GM23338 (cell line): Measurements from ENCODE around the gene CNKSR1. TPM values are rescaled to one million over a fixed set of nuclear protein-coding genes. Genes with fewer than 3 reads are reported as not detected.

ENCODE experiments used
- ATAC-seq: fragments of 200-7000 bp; cut with Tn5 transposase; 3 replicates; pipeline ENCODE4 v1.9.1; 2020
- DNase-seq: peaks from one replicate; pipeline ENCODE4 v3.0.0-alpha.2; 2015; ENCODE audit warnings: low spot score
- H2AFZ ChIP-seq: fragments of 200-600 bp; sonication (generic); 2 replicates; pipeline ENCODE4 v1.8.0; 2016; ENCODE audit warnings: antibody characterized with exemption, mild to moderate bottlenecking, moderate library complexity
- H3F3A ChIP-seq: fragments of 200-600 bp; sonication (generic); replicated peaks from 2 replicates; pipeline ENCODE4 v1.8.0; 2017; ENCODE audit warnings: antibody characterized with exemption, mixed run types, low read depth
- H3K27ac ChIP-seq: fragments of 200-600 bp; sonication (generic); 2 replicates; pipeline ENCODE4 v1.6.1; 2016; ENCODE audit warnings: low read depth
- H3K27me3 ChIP-seq: fragments of 200-600 bp; sonication (generic); 2 replicates; pipeline ENCODE4 v1.8.0; 2016; ENCODE audit warnings: mild to moderate bottlenecking, mixed run types, moderate library complexity; ENCODE audit not compliant: insufficient read depth
- H3K36me3 ChIP-seq: fragments of 200-600 bp; sonication (generic); 2 replicates; pipeline ENCODE4 v1.8.0; 2016; ENCODE audit warnings: mild to moderate bottlenecking; ENCODE audit not compliant: insufficient read depth
- H3K4me1 ChIP-seq: fragments of 200-600 bp; sonication (generic); 2 replicates; pipeline ENCODE4 v1.8.0; 2016; ENCODE audit warnings: mild to moderate bottlenecking, moderate library complexity; ENCODE audit not compliant: insufficient read depth
- H3K4me2 ChIP-seq: fragments of 200-600 bp; sonication (generic); 2 replicates; pipeline ENCODE4 v1.7.1; 2017; ENCODE audit warnings: mixed run types
- H3K4me3 ChIP-seq: fragments of 200-600 bp; sonication (generic); 2 replicates; pipeline ENCODE4 v1.6.1; 2016; ENCODE audit warnings: mixed run types
- H3K79me2 ChIP-seq: fragments of 200-600 bp; sonication (generic); replicated peaks from 2 replicates; pipeline ENCODE4 v1.8.0; 2017; ENCODE audit warnings: mild to moderate bottlenecking; ENCODE audit not compliant: insufficient read depth
- H3K9me2 ChIP-seq: fragments of 200-600 bp; sonication (generic); 2 replicates; pipeline ENCODE4 v1.8.0; 2017; ENCODE audit not compliant: insufficient read depth
- H4K20me1 ChIP-seq: fragments of 200-600 bp; sonication (generic); replicated peaks from 2 replicates; pipeline ENCODE4 v1.8.0; 2017; ENCODE audit warnings: mild to moderate bottlenecking; ENCODE audit not compliant: insufficient read depth
- H3K27ac Mint-ChIP-seq: 2 replicates; pipeline ENCODE4 v1.8.0; 2020; ENCODE audit warnings: inconsistent platforms, mild to moderate bottlenecking, moderate library complexity, mixed read lengths
- H3K27me3 Mint-ChIP-seq: 3 replicates; pipeline ENCODE4 v1.8.0; 2022; ENCODE audit warnings: low read depth, mild to moderate bottlenecking, moderate library complexity, mixed read lengths, inconsistent platforms; ENCODE audit not compliant: insufficient read depth, poor library complexity
- H3K36me3 Mint-ChIP-seq: 3 replicates; pipeline ENCODE4 v1.8.0; 2021; ENCODE audit warnings: low read depth, mild to moderate bottlenecking, inconsistent platforms, moderate library complexity, mixed read lengths
- H3K4me1 Mint-ChIP-seq: 3 replicates; pipeline ENCODE4 v1.8.0; 2020; ENCODE audit warnings: mild to moderate bottlenecking, inconsistent platforms, mixed read lengths
- H3K4me3 Mint-ChIP-seq: 3 replicates; pipeline ENCODE4 v1.8.0; 2021; ENCODE audit warnings: moderate library complexity, mild to moderate bottlenecking, inconsistent platforms, mixed read lengths
- H3K9me3 Mint-ChIP-seq: 3 replicates; pipeline ENCODE4 v1.8.0; 2020; ENCODE audit warnings: moderate library complexity, mild to moderate bottlenecking, inconsistent platforms, mixed read lengths
- CTCF ChIP-seq, 2 experiments: fragments of 200-600 bp in 1 of 2; sonication (generic) in 1 of 2; conservative IDR thresholded peaks; 2 replicates each; pipeline versions ENCODE4 v1.5.1 to v1.6.1; 2016 to 2017; ENCODE audit warnings: antibody characterized with exemption in 2 of 2, low read depth in 2 of 2, mild to moderate bottlenecking in 2 of 2, moderate library complexity in 1 of 2
- EZH2 ChIP-seq: fragments of 200-600 bp; sonication (generic); IDR thresholded peaks from one replicate; pipeline ENCODE4 v1.8.0; 2017; ENCODE audit warnings: antibody characterized with exemption, mild to moderate bottlenecking, low read depth; ENCODE audit not compliant: unreplicated experiment
- EZH2phosphoT487 ChIP-seq: fragments of 200-600 bp; sonication (generic); IDR thresholded peaks from one replicate; pipeline ENCODE4 v1.8.1; 2018; ENCODE audit warnings: antibody characterized with exemption; ENCODE audit not compliant: unreplicated experiment
- NANOG ChIP-seq: IDR thresholded peaks from 2 replicates; pipeline ENCODE4 v1.6.1; 2016; ENCODE audit warnings: antibody characterized with exemption, borderline replicate concordance
- POLR2AphosphoS5 ChIP-seq: IDR thresholded peaks from 2 replicates; pipeline ENCODE4 v1.6.1; 2016; ENCODE audit warnings: antibody characterized with exemption, low read depth
- polyA plus RNA-seq: library from polyadenylated mRNA; unstranded; fragments of >200 nt; fragmentation: Nextera tagmentation; extraction: Ambion mirVana; gene quantifications from 2 replicates; pipeline ENCODE4 v1.2.1, GENCODE V29; 2016
- total RNA-seq: library from RNA; depleted of rRNA; stranded (reverse); fragments of >200 nt; shearing (Covaris generic); gene quantifications from 2 replicates; pipeline ENCODE4 v1.2.3, GENCODE V29; 2014
- TF ChIP-seq, protein P1 (sequence below): fragments of 250-450 bp; sonication (Bioruptor Pico); IDR thresholded peaks from 2 replicates; pipeline ENCODE4 v1.5.0; 2020; ENCODE audit warnings: mild to moderate bottlenecking, moderate library complexity

The CNKSR1 gene
- total and polyA plus RNA-seq, 2 experiments from 2014 or later, result 9.7 to 12.5 TPM

- TF ChIP-seq, protein P1, sequence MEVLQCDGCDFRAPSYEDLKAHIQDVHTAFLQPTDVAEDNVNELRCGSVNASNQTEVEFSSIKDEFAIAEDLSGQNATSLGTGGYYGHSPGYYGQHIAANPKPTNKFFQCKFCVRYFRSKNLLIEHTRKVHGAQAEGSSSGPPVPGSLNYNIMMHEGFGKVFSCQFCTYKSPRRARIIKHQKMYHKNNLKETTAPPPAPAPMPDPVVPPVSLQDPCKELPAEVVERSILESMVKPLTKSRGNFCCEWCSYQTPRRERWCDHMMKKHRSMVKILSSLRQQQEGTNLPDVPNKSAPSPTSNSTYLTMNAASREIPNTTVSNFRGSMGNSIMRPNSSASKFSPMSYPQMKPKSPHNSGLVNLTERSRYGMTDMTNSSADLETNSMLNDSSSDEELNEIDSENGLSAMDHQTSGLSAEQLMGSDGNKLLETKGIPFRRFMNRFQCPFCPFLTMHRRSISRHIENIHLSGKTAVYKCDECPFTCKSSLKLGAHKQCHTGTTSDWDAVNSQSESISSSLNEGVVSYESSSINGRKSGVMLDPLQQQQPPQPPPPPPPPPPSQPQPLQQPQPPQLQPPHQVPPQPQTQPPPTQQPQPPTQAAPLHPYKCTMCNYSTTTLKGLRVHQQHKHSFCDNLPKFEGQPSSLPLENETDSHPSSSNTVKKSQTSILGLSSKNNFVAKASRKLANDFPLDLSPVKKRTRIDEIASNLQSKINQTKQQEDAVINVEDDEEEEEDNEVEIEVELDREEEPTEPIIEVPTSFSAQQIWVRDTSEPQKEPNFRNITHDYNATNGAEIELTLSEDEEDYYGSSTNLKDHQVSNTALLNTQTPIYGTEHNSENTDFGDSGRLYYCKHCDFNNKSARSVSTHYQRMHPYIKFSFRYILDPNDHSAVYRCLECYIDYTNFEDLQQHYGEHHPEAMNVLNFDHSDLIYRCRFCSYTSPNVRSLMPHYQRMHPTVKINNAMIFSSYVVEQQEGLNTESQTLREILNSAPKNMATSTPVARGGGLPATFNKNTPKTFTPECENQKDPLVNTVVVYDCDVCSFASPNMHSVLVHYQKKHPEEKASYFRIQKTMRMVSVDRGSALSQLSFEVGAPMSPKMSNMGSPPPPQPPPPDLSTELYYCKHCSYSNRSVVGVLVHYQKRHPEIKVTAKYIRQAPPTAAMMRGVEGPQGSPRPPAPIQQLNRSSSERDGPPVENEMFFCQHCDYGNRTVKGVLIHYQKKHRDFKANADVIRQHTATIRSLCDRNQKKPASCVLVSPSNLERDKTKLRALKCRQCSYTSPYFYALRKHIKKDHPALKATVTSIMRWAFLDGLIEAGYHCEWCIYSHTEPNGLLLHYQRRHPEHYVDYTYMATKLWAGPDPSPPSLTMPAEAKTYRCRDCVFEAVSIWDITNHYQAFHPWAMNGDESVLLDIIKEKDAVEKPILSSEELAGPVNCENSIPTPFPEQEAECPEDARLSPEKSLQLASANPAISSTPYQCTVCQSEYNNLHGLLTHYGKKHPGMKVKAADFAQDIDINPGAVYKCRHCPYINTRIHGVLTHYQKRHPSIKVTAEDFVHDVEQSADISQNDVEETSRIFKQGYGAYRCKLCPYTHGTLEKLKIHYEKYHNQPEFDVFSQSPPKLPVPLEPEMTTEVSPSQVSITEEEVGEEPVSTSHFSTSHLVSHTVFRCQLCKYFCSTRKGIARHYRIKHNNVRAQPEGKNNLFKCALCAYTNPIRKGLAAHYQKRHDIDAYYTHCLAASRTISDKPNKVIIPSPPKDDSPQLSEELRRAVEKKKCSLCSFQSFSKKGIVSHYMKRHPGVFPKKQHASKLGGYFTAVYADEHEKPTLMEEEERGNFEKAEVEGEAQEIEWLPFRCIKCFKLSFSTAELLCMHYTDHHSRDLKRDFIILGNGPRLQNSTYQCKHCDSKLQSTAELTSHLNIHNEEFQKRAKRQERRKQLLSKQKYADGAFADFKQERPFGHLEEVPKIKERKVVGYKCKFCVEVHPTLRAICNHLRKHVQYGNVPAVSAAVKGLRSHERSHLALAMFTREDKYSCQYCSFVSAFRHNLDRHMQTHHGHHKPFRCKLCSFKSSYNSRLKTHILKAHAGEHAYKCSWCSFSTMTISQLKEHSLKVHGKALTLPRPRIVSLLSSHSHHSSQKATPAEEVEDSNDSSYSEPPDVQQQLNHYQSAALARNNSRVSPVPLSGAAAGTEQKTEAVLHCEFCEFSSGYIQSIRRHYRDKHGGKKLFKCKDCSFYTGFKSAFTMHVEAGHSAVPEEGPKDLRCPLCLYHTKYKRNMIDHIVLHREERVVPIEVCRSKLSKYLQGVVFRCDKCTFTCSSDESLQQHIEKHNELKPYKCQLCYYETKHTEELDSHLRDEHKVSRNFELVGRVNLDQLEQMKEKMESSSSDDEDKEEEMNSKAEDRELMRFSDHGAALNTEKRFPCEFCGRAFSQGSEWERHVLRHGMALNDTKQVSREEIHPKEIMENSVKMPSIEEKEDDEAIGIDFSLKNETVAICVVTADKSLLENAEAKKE (CRISPR knock-in tag), result no peak
- no peak for TF ChIP-seq POLR2AphosphoS5
These were observed 7.6 kb downstream of the CNKSR1 start (continued) for GRCh38 chr1:26184883-26185282.

DNA sequence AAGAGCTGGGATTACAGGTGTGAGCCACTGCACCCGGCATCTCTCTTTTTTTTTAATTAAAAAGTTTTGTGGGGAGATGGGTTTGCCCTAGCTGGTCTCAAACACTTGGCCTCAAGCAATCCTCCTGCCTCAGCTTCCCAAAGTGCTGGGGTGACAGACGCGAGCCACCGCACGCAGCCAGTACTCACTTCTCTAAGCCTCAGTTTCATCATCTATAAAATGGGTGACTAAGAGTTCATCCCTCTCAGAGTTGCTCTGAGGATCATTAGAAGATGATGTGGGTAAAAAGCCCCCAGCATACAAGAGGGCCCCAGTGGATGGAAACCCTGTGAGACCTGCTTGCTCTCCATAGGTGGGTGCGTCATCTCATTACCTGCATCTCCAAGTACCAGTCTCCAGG lies 10.6 kb downstream of the CNKSR1 start:
- no peaks in the 10 kb centered on the region for H3K36me3 ChIP-seq
- H3K36me3 Mint-ChIP-seq, result peaks cover 9% of the 10 kb centered on the region; the same call in 2 of the 3 replicates
- H3F3A ChIP-seq, result 0 out of 2 replicates have a peak, but pooled peaks cover 4% of the 10 kb centered on the region
- H3K27me3 ChIP-seq, result no peaks in the 10 kb centered on the region
- no peak overlapping the region for H3K4me2 ChIP-seq
- H3K27ac ChIP-seq, result no peak overlapping the region
- peaks cover 13% of the 10 kb centered on the region for H3K27me3 Mint-ChIP-seq
- ATAC-seq (no peak), DNase-seq (no peak)
- H3K4me3 Mint-ChIP-seq, result no peak overlapping the region
- H4K20me1 ChIP-seq, result no peaks in the 10 kb centered on the region
- no peaks in the 10 kb centered on the region; the same call in 2 of the 3 replicates for H3K9me3 Mint-ChIP-seq
- H3K79me2 ChIP-seq, result no peaks in the 10 kb centered on the region
- H3K4me3 ChIP-seq, result no peak overlapping the region
- no peak overlapping the region for H2AFZ ChIP-seq
- H3K27ac Mint-ChIP-seq, result no peak overlapping the region
- H3K4me1 ChIP-seq, result no peaks in the 10 kb centered on the region
- H3K4me1 Mint-ChIP-seq, result peaks cover 17% of the 10 kb centered on the region
- no peaks in the 10 kb centered on the region for H3K9me2 ChIP-seq
- no peak for TF ChIP-seq CTCF (conservative IDR thresholded peaks at IDR 0.05; ENCODE audit: low read depth in 2 of 2)
- TF ChIP-seq EZH2, result no peak
- TF ChIP-seq, protein P1 (CRISPR knock-in tag), result no peak
- TF ChIP-seq EZH2phosphoT487, result no peak
- TF ChIP-seq NANOG, result no peak
